ENCODE results near the gene CHD5.

Gene CHD5

GRCh38 chr1:6198646-6199297, 18.7 kb upstream of the CHD5 start:
- no peak for TF ChIP-seq CTCF (IDR thresholded peaks at IDR 0.05)
- no peak for TF ChIP-seq ZFX (IDR thresholded peaks at IDR 0.05; ENCODE audit: borderline replicate concordance)
- peak overlapping the region; percentile 75 for H3K27ac ChIP-seq

- H3K27ac ChIP-seq = peak overlapping the region; percentile 75; the same call in 1 of the 2 replicates
- no peak for TF ChIP-seq CTCF (IDR thresholded peaks at IDR 0.05)
- TF ChIP-seq ZFX (IDR thresholded peaks at IDR 0.05; ENCODE audit: borderline replicate concordance) = no peak
These were observed 17.8 kb upstream of the CHD5 start for GRCh38 chr1:6197746-6198427.

- no peak overlapping the region for H3K27ac ChIP-seq
- TF ChIP-seq CTCF (IDR thresholded peaks at IDR 0.05) (no peak), ZFX (IDR thresholded peaks at IDR 0.05; ENCODE audit: borderline replicate concordance) (no peak)
These were observed 11.8 kb upstream of the CHD5 start for GRCh38 chr1:6191968-6192367.

DNA sequence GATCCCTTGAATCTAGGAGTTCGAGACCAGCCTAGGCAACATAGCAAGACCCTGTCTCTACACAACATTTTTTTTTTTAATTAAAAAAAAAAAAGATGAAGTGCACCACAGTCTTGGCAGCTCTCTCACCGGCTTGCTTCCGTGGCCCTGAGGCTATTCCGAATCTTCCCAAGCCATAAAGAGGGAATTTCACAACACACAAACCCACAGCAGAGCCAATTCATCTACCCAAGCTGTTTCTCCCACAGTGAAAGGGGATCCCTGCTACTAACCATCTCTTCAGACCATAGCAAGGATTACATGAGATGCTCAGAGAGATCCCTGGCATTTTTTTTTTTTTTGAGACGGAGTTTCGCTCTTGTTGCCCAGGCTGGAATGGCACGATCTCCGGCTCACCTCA, 8.3 kb upstream of the CHD5 start:
- TF ChIP-seq ZFX (IDR thresholded peaks at IDR 0.05; ENCODE audit: borderline replicate concordance) (no peak), CTCF (IDR thresholded peaks at IDR 0.05) (no peak)
- no peak overlapping the region for H3K27ac ChIP-seq

DNA sequence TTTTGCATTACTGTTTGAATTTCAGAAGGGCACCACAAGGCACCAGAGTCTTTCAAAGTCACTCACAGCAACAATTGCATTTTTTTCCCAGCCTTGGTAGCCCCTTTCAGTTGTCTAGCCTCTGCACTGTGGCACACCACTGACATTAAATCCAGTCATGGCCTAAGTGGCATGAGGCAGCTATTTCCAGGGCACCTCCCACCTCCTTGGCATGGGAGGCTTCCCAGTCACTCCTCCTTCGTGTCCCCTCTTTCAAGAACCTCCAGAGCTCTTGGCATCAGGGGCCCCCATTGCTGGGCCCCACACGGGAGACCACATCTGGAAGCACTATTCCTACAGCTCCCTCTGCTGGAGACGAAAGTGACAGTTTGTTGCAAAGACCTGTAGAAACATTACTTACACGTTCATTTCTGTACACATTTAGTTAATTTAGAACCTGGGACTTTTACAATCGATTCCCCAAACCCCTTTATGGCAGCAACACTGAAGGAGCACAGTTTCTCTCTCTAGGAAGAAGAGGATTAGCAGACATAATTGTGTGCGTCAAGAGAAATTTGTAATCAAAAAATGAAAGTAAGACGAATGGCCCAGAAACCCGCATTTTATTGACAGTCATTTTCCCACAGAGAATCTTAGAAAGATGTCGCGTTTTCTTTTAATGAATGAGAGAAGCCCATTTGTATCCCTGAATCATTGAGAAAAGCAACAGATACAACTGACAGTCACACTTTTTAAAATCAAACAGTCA, 5.7 kb upstream of the CHD5 start:
- TF ChIP-seq CTCF (IDR thresholded peaks at IDR 0.05) (peak; percentile 77), ZFX (IDR thresholded peaks at IDR 0.05; ENCODE audit: borderline replicate concordance) (no peak)
- no peak overlapping the region for H3K27ac ChIP-seq

DNA sequence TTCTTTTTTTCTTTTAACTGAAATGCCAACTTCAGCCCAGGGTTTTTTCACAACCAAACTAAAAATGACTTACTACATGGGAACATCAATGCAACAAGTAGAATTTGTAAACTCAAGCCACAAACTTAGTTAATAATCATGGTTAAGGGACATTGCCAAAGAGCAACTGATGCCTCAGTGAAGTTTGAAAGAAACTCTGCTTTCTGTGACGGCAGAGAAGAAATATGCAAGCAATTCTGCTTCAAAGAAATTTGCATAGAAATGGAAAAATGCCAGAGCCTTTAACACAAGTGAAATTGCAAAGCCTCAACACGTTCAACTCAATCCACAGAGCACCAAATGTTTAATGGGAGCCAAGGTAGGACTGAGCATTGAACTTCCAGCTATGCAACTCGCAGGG, 5.0 kb upstream of the CHD5 start:
- TF ChIP-seq ZFX (IDR thresholded peaks at IDR 0.05; ENCODE audit: borderline replicate concordance) (no peak), CTCF (IDR thresholded peaks at IDR 0.05) (no peak)
- no peak overlapping the region for H3K27ac ChIP-seq
